GM20000 (cell line): Measurements from ENCODE around the gene GPR119.
A peak's percentile ranks its signal among the peaks of the same experiment; 100 is the strongest.

Source experiments
- DNase-seq: peaks from one replicate; pipeline ENCODE4 v3.0.0; 2012; ENCODE audit warnings: low spot score
- TF ChIP-seq, protein P1 (sequence below): IDR thresholded peaks from 2 replicates; pipeline ENCODE4 v1.5.1; 2012; ENCODE audit warnings: mild to moderate bottlenecking, control low read depth; ENCODE audit errors: extremely low read depth, missing control alignments

GPR119 gene

DNA sequence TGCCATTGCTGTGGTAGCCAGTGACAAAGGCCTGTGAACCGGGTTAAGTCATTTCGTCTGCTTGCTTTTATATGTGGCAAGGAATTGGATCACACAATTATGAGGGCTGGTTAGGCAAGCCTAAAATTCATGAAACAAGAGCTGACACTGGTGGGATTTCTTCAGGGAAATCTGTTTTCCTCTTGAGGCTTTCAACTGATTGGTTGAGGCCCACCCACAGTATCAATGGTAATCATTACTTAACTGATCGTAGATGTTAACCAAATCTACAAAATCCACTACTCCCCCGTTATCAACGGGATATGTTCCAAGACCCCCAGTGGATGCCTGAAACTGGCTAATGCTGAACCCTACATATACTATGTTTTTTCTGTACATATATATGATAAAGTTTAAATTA, 29.3 kb upstream of the GPR119 start:
- TF ChIP-seq, protein P1, sequence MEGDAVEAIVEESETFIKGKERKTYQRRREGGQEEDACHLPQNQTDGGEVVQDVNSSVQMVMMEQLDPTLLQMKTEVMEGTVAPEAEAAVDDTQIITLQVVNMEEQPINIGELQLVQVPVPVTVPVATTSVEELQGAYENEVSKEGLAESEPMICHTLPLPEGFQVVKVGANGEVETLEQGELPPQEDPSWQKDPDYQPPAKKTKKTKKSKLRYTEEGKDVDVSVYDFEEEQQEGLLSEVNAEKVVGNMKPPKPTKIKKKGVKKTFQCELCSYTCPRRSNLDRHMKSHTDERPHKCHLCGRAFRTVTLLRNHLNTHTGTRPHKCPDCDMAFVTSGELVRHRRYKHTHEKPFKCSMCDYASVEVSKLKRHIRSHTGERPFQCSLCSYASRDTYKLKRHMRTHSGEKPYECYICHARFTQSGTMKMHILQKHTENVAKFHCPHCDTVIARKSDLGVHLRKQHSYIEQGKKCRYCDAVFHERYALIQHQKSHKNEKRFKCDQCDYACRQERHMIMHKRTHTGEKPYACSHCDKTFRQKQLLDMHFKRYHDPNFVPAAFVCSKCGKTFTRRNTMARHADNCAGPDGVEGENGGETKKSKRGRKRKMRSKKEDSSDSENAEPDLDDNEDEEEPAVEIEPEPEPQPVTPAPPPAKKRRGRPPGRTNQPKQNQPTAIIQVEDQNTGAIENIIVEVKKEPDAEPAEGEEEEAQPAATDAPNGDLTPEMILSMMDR = no peak
- no peak for DNase-seq

DNA sequence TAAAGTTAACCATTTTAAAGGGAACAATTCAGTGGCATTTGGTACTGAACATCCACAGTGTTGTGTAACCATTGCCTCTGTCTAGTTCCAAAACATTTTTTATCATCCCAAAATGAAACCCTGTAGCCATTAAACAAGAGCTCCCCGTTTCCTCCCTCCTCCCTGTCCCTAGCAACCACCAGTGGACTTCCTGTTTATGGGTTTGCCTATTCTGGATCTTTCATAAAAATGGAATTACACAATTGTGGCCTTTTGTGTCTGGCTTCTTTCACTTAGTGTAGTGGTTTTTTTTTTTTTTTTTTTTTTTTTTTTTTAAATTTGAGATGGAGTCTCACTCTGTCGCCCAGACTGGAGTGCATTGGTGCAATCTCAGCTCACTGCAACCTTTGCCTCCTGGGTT, 27.9 kb upstream of the GPR119 start:
- DNase-seq = no peak
- TF ChIP-seq, protein P1 = no peak

DNA sequence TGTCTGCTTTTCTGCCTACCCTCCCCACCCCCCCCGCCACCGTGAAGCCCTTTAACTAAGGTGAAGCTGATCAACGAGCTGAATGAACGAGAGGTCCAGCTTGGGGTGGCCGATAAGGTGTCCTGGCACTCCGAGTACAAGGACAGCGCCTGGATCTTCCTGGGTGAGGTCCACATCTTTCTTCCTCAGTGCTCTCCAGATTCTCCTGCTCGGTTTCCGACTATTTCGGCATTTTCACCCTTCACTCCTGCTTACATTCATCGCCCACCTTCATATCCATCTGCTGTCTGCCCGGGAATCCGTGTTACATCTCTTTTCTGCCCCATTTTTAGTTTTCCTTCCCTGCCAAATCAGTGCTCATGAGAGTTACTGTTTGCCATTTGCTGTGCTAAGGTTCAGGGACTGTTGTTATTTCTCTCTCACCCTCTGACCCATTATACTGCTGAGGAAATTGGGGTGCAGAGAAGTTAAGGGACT, 16.8 kb upstream of the GPR119 start:
- TF ChIP-seq, protein P1 = no peak
- no peak for DNase-seq

DNA sequence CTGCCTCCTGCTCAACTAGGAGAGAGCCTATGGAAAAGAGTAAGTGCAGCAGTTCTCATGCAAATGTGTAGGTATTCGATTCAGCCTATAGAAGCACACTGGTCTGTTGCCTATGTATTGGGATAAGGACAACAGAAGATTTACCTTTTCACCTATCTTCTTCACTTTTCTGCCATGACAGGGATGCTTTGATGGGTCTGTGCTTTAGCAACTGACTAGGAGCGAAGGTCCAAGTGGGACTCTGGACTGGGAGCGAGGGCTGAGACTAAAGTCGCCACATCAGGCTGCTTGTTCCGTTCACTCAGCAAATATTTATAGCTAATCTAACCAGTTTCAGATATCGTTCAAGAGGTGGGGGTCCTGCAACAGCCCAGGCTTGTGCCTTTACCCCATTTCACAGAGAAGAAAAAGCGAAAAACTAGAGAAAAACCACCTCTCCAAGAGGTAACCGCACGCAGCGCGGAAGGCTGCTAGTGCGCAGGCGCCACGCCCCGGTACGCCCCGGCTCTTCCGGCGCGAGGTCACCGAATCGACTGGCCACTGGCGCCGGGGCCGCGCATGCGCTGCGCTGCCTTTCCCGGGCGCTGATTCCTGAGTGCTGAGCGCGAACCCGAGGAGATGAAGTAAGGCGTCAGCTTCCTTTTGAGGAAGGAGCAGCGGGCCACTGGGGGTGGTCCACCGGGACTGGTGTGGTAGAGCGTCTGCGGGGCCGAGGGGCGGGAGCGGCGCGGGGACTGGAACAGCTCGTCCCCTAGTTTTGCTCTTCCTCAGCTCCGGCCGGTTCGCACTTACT, 16.1 kb upstream of the GPR119 start, which contains the start of gene RBMX2:
RBMX2 (plus strand) TSS at position 573 of the 793 bp plus-strand sequence; CDS start at position 619, 46 bp downstream.
- TF ChIP-seq, protein P1 = no peak
- DNase-seq = peak; percentile 86

DNA sequence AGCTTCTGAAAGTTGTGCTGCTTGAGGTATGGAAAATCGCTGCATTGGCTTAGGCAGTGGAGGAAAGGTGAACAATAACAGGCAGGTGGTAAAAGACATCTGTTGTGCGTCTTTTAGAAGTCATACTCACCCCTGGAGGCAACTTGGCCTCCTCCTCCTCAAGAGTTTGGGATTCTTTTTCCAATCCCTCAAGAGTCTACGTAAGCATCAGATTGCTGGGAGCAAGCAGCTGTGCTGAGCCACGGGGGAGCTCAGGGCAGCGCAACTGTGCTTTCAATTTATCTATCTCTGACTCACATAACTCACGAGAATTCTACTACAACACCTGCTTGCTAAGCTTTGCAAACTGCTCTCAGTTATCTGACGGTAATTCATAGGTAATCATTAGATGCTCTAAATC, 9.9 kb upstream of the GPR119 start:
- TF ChIP-seq, protein P1 = no peak
- no peak for DNase-seq

DNA sequence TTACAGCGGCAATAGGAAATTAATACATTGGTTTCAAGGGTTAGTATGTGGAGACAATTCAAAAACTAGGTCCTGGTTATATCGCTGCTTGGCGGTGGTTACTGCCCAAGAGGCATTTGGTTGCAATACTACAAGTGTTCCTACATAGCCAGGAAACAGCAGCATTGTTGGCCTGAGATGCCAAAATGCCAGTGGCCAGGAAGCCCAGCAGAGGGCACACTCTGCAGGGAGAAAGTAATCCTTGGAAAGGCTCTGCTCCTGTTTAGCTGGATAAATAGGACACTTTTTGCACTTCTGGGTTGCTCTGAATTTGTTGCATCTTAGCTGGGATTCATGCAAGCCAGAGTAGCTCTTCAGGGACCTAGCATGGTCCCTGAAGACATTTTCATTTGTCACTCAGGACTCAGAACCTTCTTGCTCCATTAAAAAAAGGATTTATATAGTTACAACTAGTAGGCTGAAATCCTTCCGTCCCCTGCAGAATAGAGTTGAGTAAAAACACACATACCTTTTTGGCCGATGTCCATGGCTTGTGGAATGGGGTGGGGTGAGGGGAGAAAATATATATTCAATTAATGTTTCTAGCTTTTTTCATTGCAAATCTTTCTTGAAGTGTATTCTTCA, 8.1 kb upstream of the GPR119 start:
- DNase-seq = peak; percentile 7
- TF ChIP-seq, protein P1 = peak; percentile 18

DNA sequence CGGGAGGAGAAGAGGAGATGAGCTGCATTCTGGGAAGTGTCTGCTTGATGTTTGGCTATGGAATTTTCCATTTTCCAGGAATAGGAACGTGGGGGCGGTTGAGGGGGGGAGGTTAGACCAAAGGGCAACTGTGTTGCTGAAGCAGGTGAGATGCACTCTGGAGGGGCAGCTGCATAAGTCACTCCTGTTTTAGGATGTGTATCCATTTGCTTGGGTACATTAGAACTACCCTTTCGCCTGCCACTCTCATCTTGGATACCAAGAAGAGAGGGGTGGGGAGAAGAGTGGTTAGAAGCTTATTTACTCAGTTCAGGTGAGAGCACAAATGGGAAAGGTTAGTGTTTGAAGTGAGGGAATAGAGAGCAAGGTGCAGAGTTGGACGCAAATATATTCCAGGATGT, 934 bp upstream of the GPR119 start:
- DNase-seq = no peak
- TF ChIP-seq, protein P1 = no peak
